Testis (tissue), 3 donors: ENCODE results near the gene RPS6KA5. TPM values are rescaled to one million over a fixed set of nuclear protein-coding genes. Genes with fewer than 3 reads are reported as not detected.
A peak's percentile ranks its signal among the peaks of the same experiment; 100 is the strongest.

Experiments
- DNase-seq: peaks from one replicate; pipeline ENCODE4 v3.0.0-alpha.2; 2019
- H3K27ac ChIP-seq, 2 donors: fragments of 200-600 bp; sonication (generic); one replicate each; pipeline ENCODE4 v1.5.1; 2019
- H3K27me3 ChIP-seq: fragments of 200-600 bp; sonication (generic); one replicate; pipeline ENCODE4 v1.5.1; 2019
- H3K36me3 ChIP-seq: fragments of 200-600 bp; sonication (generic); one replicate; pipeline ENCODE4 v1.5.1; 2017; ENCODE audit warnings: low read depth; ENCODE audit errors: missing control alignments
- H3K4me1 ChIP-seq: fragments of 200-600 bp; sonication (generic); one replicate; pipeline ENCODE4 v1.5.1; 2019
- H3K4me3 ChIP-seq, 2 donors: fragments of 200-600 bp; sonication (generic); one replicate each; pipeline ENCODE4 v1.5.1; 2017 to 2019
- H3K9me3 ChIP-seq: fragments of 200-600 bp; sonication (generic); one replicate; pipeline ENCODE4 v1.5.1; 2017
- POLR2A ChIP-seq: fragments of 450-650 bp; IDR thresholded peaks from one replicate; pipeline ENCODE4 v1.6.1; 2017; ENCODE audit warnings: antibody characterized with exemption, mild to moderate bottlenecking, moderate library complexity
- WGBS, 2 donors: methylation state at CpG; one replicate each; pipeline ENCODE4 v1.1.5; 2018; 5-methylcytosine and 5-hydroxymethylcytosine counted together
- intact Hi-C: fragments of 100-400 bp; cut with DNase I; formaldehyde crosslinking; loops from one replicate; pipeline ENCODE4 v1.15.1; 2023; ENCODE audit warnings: low total_unique reads
- polyA plus RNA-seq: library from polyadenylated mRNA; stranded (reverse); fragments of 350-450 nt; fragmentation: Illumina TruSeq; extraction: RNeasy Lipid Tissue Mini Kit (QIAGEN cat#74804); gene quantifications from one replicate; pipeline ENCODE4 v1.2.3, GENCODE V29; 2014; ENCODE audit warnings: low read depth, low replicate concordance; ENCODE audit not compliant: insufficient read depth
- total RNA-seq, 2 donors: library from RNA; depleted of rRNA; stranded (reverse); fragments of >200 nt; gene quantifications; one replicate each; pipeline ENCODE4 v1.2.3, GENCODE V29; 2016
- TF ChIP-seq, protein P1 (sequence below), 3 experiments: fragments of 450-650 bp in 2 of 3; fragments of 200-600 bp in 1 of 3; sonication (generic) in 1 of 3; IDR thresholded peaks; one replicate each; pipeline ENCODE4 v1.5.1; 2016 to 2019; ENCODE audit warnings: antibody characterized with exemption in 3 of 3, mild to moderate bottlenecking in 2 of 3, moderate library complexity in 1 of 3

The RPS6KA5 gene
- total and polyA plus RNA-seq, 3 donors from 2014 or later: 6.4 to 11.0 (median 9.4) TPM

DNA sequence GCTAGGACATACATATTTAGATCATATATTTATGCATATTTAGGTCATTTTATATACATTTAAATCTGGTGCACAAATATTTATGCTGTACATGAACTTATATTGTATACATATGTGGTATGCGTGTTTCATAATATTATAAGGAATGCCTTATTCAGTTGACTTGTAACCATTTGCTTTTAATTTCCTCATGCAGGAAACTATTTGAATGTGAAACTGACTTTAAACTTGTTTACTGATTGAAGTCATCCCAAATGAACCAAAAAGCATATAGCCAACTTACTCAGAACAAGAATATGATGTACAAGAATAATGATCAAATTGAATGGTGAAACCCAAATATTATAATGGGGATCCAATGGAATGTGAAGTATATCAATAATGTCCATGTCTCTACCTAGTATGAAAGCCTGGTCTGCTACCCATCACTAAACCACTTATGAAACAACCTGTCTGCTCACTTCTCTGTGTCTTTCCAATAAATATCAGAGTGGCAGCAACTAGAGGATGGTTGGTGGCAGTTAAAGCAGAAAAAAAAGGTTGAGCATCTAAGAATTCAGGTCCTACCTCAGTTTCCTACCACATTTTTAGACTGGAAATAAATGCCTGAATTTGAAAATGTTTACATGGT lies 38.3 kb downstream of the RPS6KA5 start:
- intact Hi-C loops: no loop called here

DNA sequence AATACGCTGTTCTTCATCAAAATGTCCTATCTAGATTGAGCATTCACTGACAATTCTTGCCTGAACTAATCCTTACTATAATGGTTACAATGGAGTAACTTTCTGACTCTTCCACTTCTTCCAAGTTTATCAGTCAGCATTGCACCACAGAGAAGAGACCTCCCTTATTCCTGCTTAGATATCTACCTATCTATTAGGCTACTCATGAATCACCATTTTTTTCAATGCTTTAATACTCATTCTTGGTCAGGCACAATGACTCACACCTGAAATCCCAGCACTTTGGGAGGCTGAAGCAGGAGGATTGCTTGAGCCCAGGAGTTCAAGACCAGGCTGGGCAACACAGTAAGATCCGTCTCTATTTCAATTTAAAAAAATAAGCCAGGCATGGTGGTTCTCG lies 39.3 kb downstream of the RPS6KA5 start:
- DNase-seq: no peak
- H3K27me3 ChIP-seq: no peaks in the 10 kb centered on the region
- no peaks in the 10 kb centered on the region for H3K36me3 ChIP-seq
- H3K4me3 ChIP-seq: no peak overlapping the region
- intact Hi-C loops: no loop called here
- TF ChIP-seq, protein P1, sequence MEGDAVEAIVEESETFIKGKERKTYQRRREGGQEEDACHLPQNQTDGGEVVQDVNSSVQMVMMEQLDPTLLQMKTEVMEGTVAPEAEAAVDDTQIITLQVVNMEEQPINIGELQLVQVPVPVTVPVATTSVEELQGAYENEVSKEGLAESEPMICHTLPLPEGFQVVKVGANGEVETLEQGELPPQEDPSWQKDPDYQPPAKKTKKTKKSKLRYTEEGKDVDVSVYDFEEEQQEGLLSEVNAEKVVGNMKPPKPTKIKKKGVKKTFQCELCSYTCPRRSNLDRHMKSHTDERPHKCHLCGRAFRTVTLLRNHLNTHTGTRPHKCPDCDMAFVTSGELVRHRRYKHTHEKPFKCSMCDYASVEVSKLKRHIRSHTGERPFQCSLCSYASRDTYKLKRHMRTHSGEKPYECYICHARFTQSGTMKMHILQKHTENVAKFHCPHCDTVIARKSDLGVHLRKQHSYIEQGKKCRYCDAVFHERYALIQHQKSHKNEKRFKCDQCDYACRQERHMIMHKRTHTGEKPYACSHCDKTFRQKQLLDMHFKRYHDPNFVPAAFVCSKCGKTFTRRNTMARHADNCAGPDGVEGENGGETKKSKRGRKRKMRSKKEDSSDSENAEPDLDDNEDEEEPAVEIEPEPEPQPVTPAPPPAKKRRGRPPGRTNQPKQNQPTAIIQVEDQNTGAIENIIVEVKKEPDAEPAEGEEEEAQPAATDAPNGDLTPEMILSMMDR (IDR thresholded peaks at IDR 0.05): no peak
- no peak overlapping the region for H3K27ac ChIP-seq
- H3K4me1 ChIP-seq: no peaks in the 10 kb centered on the region
- 91 to 94% methylated on average over 3 of the region's 3 CpGs for WGBS, 2 donors
- no peaks in the 10 kb centered on the region for H3K9me3 ChIP-seq

More for the DNA sequence above, 38.3 kb downstream of the RPS6KA5 start:
- DNase-seq: no peak
- Histone ChIP-seq H3K9me3 (no peaks in the 10 kb centered on the region), H3K4me1 (no peaks in the 10 kb centered on the region), H3K27me3 (no peaks in the 10 kb centered on the region), H3K36me3 (no peaks in the 10 kb centered on the region), H3K4me3 (peak overlapping the region; percentile 4 to 13), H3K27ac (peak overlapping the region in 1 of 2 donors; percentile 53)
- WGBS, 2 donors: 82 to 96% methylated on average over 1 of the region's 1 CpG
- TF ChIP-seq POLR2A: no peak
- TF ChIP-seq, protein P1 (IDR thresholded peaks at IDR 0.05): no peak

DNA sequence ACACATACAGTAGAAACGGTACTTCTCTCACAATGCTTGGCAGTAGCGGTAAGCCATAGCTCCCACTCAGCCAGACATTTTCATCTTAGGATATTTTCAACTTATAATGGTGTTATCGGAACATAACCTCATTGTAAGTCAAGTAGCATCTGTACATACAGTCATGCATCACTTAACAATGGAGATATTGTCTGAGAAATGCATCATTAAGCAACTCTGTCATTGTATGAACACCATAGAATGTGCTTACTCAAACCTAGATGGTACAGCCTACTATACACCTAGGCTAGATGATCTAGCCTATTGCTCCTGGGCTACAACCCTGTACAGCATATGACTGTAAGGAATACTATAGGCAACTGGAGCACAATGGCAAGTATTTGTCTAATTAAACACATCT lies 40.8 kb downstream of the RPS6KA5 start:
- no peaks in the 10 kb centered on the region for H3K27me3 ChIP-seq
- H3K36me3 ChIP-seq: no peaks in the 10 kb centered on the region
- WGBS, 2 donors: 95 to 97% methylated on average over 3 of the region's 3 CpGs
- no peaks in the 10 kb centered on the region for H3K4me1 ChIP-seq
- TF ChIP-seq POLR2A: no peak
- TF ChIP-seq, protein P1 (IDR thresholded peaks at IDR 0.05): no peak
- no peak overlapping the region for H3K4me3 ChIP-seq
- intact Hi-C loops: no loop called here
- no peak overlapping the region for H3K27ac ChIP-seq
- no peak for DNase-seq
- H3K9me3 ChIP-seq: no peaks in the 10 kb centered on the region

DNA sequence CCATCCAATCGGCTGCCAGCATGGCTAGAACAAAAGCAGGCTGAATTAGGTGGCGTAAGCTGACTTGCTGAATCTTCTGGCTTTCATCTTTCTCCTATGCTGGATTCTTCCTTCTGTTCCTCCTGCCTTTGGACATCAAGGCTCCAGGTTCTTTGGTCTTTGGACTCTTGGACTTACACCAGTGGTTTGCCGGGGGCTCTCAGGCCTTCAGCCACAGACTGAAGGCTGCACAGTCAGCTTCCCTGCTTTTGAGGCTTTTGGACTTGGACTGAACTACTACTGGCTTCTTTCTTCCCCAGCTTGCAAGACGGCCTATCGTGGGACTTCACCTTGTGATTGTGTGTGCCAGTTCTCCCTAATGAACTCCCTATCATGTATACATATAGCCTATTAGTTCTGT lies 42.0 kb downstream of the RPS6KA5 start:
- no peak overlapping the region for H3K27ac ChIP-seq
- no peaks in the 10 kb centered on the region for H3K27me3 ChIP-seq
- H3K9me3 ChIP-seq: no peaks in the 10 kb centered on the region
- WGBS, 2 donors: 91 to 96% methylated on average over 5 of the region's 5 CpGs
- H3K4me1 ChIP-seq: no peaks in the 10 kb centered on the region
- no peak for DNase-seq
- no peak for TF ChIP-seq POLR2A
- TF ChIP-seq, protein P1 (IDR thresholded peaks at IDR 0.05): no peak
- intact Hi-C loops: no loop called here
- no peaks in the 10 kb centered on the region for H3K36me3 ChIP-seq
- H3K4me3 ChIP-seq: no peak overlapping the region

DNA sequence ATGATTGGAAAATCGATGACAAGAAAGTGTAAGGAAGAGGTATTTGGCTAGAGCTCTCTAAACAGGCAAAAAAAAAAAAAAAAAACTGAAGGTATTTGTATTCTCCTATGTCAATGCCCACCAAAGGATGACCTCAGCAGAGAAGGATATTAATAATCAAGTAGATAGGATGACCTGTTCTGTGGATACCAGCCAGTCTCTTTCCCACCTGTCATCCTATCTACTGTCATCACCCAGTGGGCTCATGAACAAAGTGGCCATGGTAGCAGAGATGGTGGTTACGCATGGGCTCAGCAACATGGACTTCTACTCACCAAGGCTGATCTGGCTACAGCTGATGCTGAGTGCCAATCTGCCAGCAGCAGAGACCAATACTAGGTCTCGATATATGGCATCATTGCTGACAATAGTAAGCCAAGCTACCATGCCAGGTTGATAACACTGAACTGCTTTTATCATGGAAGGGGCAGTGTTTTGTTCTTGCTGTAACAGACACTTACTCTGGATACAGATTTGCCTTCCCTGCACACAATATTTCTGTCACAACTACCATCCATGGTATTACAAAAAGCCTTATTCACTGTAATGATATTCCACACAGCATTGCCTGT lies 43.5 kb downstream of the RPS6KA5 start:
- DNase-seq: no peak
- Histone ChIP-seq H3K9me3 (no peaks in the 10 kb centered on the region), H3K27ac (no peak overlapping the region), H3K4me3 (no peak overlapping the region), H3K36me3 (no peaks in the 10 kb centered on the region), H3K4me1 (no peaks in the 10 kb centered on the region), H3K27me3 (no peaks in the 10 kb centered on the region)
- TF ChIP-seq, protein P1 (IDR thresholded peaks at IDR 0.05): no peak
- TF ChIP-seq POLR2A: no peak
- WGBS, 2 donors: 93 to 96% methylated on average over 3 of the region's 3 CpGs
- intact Hi-C loops: no loop called here
